ENCODE measurements around the gene FAM20A.
A peak's percentile ranks its signal among the peaks of the same experiment; 100 is the strongest.

Gene FAM20A

GRCh38 chr17:68511671-68512246 is 89.4 kb downstream of the FAM20A start (continued):
- no peak for TF ChIP-seq ZNF26 (tag by site-specific recombination; IDR thresholded peaks at IDR 0.05)
- TF ChIP-seq, protein P1, sequence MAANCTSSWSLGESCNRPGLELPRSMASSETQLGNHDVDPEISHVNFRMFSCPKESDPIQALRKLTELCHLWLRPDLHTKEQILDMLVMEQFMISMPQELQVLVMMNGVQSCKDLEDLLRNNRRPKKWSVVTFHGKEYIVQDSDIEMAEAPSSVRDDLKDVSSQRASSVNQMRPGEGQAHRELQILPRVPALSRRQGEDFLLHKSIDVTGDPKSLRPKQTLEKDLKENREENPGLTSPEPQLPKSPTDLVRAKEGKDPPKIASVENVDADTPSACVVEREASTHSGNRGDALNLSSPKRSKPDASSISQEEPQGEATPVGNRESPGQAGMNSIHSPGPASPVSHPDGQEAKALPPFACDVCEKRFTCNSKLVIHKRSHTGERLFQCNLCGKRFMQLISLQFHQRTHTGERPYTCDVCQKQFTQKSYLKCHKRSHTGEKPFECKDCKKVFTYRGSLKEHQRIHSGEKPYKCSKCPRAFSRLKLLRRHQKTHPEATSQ (tag by site-specific recombination; IDR thresholded peaks at IDR 0.05): peak; percentile 94
- peak; percentile 50; the same call in 1 of the 2 replicates for TF ChIP-seq KLF10 (tag by site-specific recombination; IDR thresholded peaks at IDR 0.05)
- no peak for TF ChIP-seq ZNF747 (tag by site-specific recombination; IDR thresholded peaks at IDR 0.05)
- TF ChIP-seq ZNF214 (tag by site-specific recombination; IDR thresholded peaks at IDR 0.05; ENCODE audit: borderline replicate concordance): no peak
- TF ChIP-seq ZNF266 (tag by site-specific recombination; IDR thresholded peaks at IDR 0.05; ENCODE audit: low read depth): peak; percentile 5; the same call in 1 of the 2 replicates
- peak; percentile 91 for TF ChIP-seq SP3 (tag by site-specific recombination; IDR thresholded peaks at IDR 0.05)
- TF ChIP-seq, protein P2, sequence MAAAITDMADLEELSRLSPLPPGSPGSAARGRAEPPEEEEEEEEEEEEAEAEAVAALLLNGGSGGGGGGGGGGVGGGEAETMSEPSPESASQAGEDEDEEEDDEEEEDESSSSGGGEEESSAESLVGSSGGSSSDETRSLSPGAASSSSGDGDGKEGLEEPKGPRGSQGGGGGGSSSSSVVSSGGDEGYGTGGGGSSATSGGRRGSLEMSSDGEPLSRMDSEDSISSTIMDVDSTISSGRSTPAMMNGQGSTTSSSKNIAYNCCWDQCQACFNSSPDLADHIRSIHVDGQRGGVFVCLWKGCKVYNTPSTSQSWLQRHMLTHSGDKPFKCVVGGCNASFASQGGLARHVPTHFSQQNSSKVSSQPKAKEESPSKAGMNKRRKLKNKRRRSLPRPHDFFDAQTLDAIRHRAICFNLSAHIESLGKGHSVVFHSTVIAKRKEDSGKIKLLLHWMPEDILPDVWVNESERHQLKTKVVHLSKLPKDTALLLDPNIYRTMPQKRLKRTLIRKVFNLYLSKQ (tag by site-specific recombination; IDR thresholded peaks at IDR 0.05; ENCODE audit: borderline replicate concordance): peak; percentile 72; the same call in 1 of the 2 replicates
- peak; percentile 90; the same call in 1 of the 2 replicates for TF ChIP-seq ZNF391 (tag by site-specific recombination; IDR thresholded peaks at IDR 0.05; ENCODE audit: borderline replicate concordance, low read depth)
- no peak for TF ChIP-seq ZNF623 (tag by site-specific recombination; IDR thresholded peaks at IDR 0.05)
- TF ChIP-seq ZXDB (tag by site-specific recombination; IDR thresholded peaks at IDR 0.05): peak; percentile 100
- no peak for TF ChIP-seq ZNF169 (tag by site-specific recombination; IDR thresholded peaks at IDR 0.05)
- TF ChIP-seq, protein P3, sequence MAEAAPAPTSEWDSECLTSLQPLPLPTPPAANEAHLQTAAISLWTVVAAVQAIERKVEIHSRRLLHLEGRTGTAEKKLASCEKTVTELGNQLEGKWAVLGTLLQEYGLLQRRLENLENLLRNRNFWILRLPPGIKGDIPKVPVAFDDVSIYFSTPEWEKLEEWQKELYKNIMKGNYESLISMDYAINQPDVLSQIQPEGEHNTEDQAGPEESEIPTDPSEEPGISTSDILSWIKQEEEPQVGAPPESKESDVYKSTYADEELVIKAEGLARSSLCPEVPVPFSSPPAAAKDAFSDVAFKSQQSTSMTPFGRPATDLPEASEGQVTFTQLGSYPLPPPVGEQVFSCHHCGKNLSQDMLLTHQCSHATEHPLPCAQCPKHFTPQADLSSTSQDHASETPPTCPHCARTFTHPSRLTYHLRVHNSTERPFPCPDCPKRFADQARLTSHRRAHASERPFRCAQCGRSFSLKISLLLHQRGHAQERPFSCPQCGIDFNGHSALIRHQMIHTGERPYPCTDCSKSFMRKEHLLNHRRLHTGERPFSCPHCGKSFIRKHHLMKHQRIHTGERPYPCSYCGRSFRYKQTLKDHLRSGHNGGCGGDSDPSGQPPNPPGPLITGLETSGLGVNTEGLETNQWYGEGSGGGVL (tag by site-specific recombination; IDR thresholded peaks at IDR 0.05): peak; percentile 99
- TF ChIP-seq HOXC10 (CRISPR knock-in tag; IDR thresholded peaks at IDR 0.05): no peak
- TF ChIP-seq, protein P4, sequence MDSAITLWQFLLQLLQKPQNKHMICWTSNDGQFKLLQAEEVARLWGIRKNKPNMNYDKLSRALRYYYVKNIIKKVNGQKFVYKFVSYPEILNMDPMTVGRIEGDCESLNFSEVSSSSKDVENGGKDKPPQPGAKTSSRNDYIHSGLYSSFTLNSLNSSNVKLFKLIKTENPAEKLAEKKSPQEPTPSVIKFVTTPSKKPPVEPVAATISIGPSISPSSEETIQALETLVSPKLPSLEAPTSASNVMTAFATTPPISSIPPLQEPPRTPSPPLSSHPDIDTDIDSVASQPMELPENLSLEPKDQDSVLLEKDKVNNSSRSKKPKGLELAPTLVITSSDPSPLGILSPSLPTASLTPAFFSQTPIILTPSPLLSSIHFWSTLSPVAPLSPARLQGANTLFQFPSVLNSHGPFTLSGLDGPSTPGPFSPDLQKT (IDR thresholded peaks at IDR 0.05; ENCODE audit: borderline replicate concordance, low read depth, low read length): no peak
- TF ChIP-seq OVOL3 (tag by site-specific recombination; IDR thresholded peaks at IDR 0.05): peak; percentile 47; the same call in 1 of the 2 replicates
- TF ChIP-seq ZNF76 (tag by site-specific recombination; IDR thresholded peaks at IDR 0.05; ENCODE audit: borderline replicate concordance, low read depth): peak; percentile 55
- peak; percentile 97 for TF ChIP-seq PRDM10 (tag by site-specific recombination; IDR thresholded peaks at IDR 0.05)
- TF ChIP-seq ZFHX2 (tag by site-specific recombination; conservative IDR thresholded peaks at IDR 0.05): peak; percentile 100
- TF ChIP-seq ZNF138 (tag by site-specific recombination; IDR thresholded peaks at IDR 0.05; ENCODE audit: borderline replicate concordance): no peak
- TF ChIP-seq ZNF202 (tag by site-specific recombination; IDR thresholded peaks at IDR 0.05; ENCODE audit: borderline replicate concordance): no peak
- peak; percentile 57; the same call in 1 of the 2 replicates for TF ChIP-seq ZNF133 (tag by site-specific recombination; IDR thresholded peaks at IDR 0.05)
- peak; percentile 91 for TF ChIP-seq FEZF1 (tag by site-specific recombination; IDR thresholded peaks at IDR 0.05)
- no peak for TF ChIP-seq RBAK (tag by site-specific recombination; IDR thresholded peaks at IDR 0.05)
- TF ChIP-seq KLF7 (tag by site-specific recombination; IDR thresholded peaks at IDR 0.05; ENCODE audit: borderline replicate concordance): peak; percentile 81

Data from HEK293 (cell line).